IMR-90 (cell line): ENCODE measurements around the gene ZRANB3. TPM values are rescaled to one million over a fixed set of nuclear protein-coding genes. Genes with fewer than 3 reads are reported as not detected.

Experiments used
- ATAC-seq: fragments of 200-7000 bp; cut with Tn5 transposase; 2 replicates; pipeline ENCODE4 v1.9.1; 2020; ENCODE audit warnings: low read depth, mild to moderate bottlenecking, moderate library complexity
- BruUV-seq: library from RNA; stranded (reverse); fragments of 400-500 nt; replicated peaks from 2 replicates; lab custom pipeline; 2021; lab: Mats Ljungman, UMichigan
- CTCF ChIA-PET: fragments of 300-600 bp; formaldehyde crosslinking; extraction: SDS; loops from one replicate; lab custom pipeline; 2021; ENCODE audit warnings: antibody characterized with exemption; lab: Yijun Ruan, JAX
- POLR2A ChIA-PET: fragments of 300-600 bp; sonication (Branson Sonifier 250); formaldehyde crosslinking; loops from one replicate; lab custom pipeline; 2022; ENCODE audit warnings: antibody characterized with exemption; ENCODE audit not compliant: unreplicated experiment; lab: Charles Lee
- DNase-seq: peaks from one replicate; pipeline ENCODE4 v3.0.0; 2013
- H2AFZ ChIP-seq: replicated peaks from 2 replicates; pipeline ENCODE3; 2013; ENCODE audit warnings: low read length, mild to moderate bottlenecking; ENCODE audit not compliant: poor library complexity
- H2AK5ac ChIP-seq: 2 replicates; pipeline ENCODE4 v1.6.1; 2013; ENCODE audit warnings: low read depth, low read length, inconsistent platforms
- H2AK9ac ChIP-seq: replicated peaks from 2 replicates; pipeline ENCODE3; 2013; ENCODE audit warnings: mild to moderate bottlenecking, low read depth, low read length, moderate library complexity; ENCODE audit not compliant: poor library complexity
- H2BK120ac ChIP-seq: 2 replicates; pipeline ENCODE4 v1.6.1; 2013; ENCODE audit warnings: low read depth, low read length, inconsistent platforms
- H2BK15ac ChIP-seq: 3 replicates; pipeline ENCODE4 v1.6.1; 2013; ENCODE audit warnings: low read depth, low read length, inconsistent platforms
- H2BK20ac ChIP-seq: 2 replicates; pipeline ENCODE4 v1.6.1; 2013; ENCODE audit warnings: low read depth, mild to moderate bottlenecking, inconsistent platforms, low read length, moderate library complexity
- H2BK5ac ChIP-seq: 2 replicates; pipeline ENCODE4 v1.6.1; 2013; ENCODE audit warnings: mild to moderate bottlenecking, low read depth, low read length, inconsistent platforms; ENCODE audit not compliant: poor library complexity, severe bottlenecking
- H3K14ac ChIP-seq: replicated peaks from 2 replicates; pipeline ENCODE4 v1.6.1; 2013; ENCODE audit warnings: low read depth, low read length, inconsistent platforms
- H3K18ac ChIP-seq: 2 replicates; pipeline ENCODE4 v1.6.1; 2013; ENCODE audit warnings: low read depth, low read length, control low read depth
- H3K23ac ChIP-seq: 2 replicates; pipeline ENCODE4 v1.6.1; 2013; ENCODE audit warnings: low read depth, low read length, inconsistent platforms
- H3K27ac ChIP-seq: 2 replicates; pipeline ENCODE4 v1.5.1; 2013; ENCODE audit warnings: mild to moderate bottlenecking, control low read depth, low read length; ENCODE audit not compliant: insufficient read depth
- H3K27me3 ChIP-seq: 2 replicates; pipeline ENCODE4 v1.6.1; 2013; ENCODE audit warnings: low read length; ENCODE audit not compliant: control insufficient read depth, insufficient read depth
- H3K36me3 ChIP-seq: 2 replicates; pipeline ENCODE4 v1.6.1; 2013; ENCODE audit warnings: low read length, mixed read lengths; ENCODE audit not compliant: control insufficient read depth, insufficient read depth
- H3K4ac ChIP-seq: 2 replicates; pipeline ENCODE4 v1.6.1; 2013; ENCODE audit warnings: low read depth, low read length, inconsistent platforms
- H3K4me1 ChIP-seq: 2 replicates; pipeline ENCODE4 v1.6.1; 2013; ENCODE audit warnings: low read length, mixed read lengths; ENCODE audit not compliant: control insufficient read depth, insufficient read depth
- H3K4me2 ChIP-seq: 2 replicates; pipeline ENCODE4 v1.6.1; 2013; ENCODE audit warnings: low read depth, mild to moderate bottlenecking, control low read depth, low read length, moderate library complexity
- H3K4me3 ChIP-seq: 2 replicates; pipeline ENCODE4 v1.5.1; 2013; ENCODE audit warnings: low read depth, mild to moderate bottlenecking, control low read depth, low read length, moderate library complexity; ENCODE audit not compliant: insufficient read depth
- H3K56ac ChIP-seq: 2 replicates; pipeline ENCODE4 v1.6.1; 2013; ENCODE audit warnings: low read length, inconsistent platforms; ENCODE audit not compliant: insufficient read depth; ENCODE audit errors: extremely low read depth
- H3K79me1 ChIP-seq, 2 experiments: 2 replicates each; pipeline ENCODE4 v1.6.1; 2013; ENCODE audit warnings: low read length in 2 of 2, inconsistent platforms in 1 of 2, low read depth in 1 of 2
- H3K9ac ChIP-seq: 2 replicates; pipeline ENCODE4 v1.6.1; 2013; ENCODE audit warnings: low read depth, low read length, control low read depth
- H3K9me1 ChIP-seq: 2 replicates; pipeline ENCODE4 v1.6.1; 2013; ENCODE audit warnings: low read length, inconsistent platforms; ENCODE audit not compliant: insufficient read depth
- H3K9me3 ChIP-seq: 2 replicates; pipeline ENCODE4 v1.6.1; 2013; ENCODE audit warnings: low read length; ENCODE audit not compliant: control insufficient read depth, insufficient read depth
- H4K20me1 ChIP-seq: 2 replicates; pipeline ENCODE4 v1.6.1; 2013; ENCODE audit warnings: low read length, inconsistent platforms; ENCODE audit not compliant: insufficient read depth
- H4K5ac ChIP-seq: 2 replicates; pipeline ENCODE4 v1.6.1; 2013; ENCODE audit warnings: mild to moderate bottlenecking, low read depth, low read length, control low read depth
- H4K8ac ChIP-seq, 2 experiments: 2 replicates each; pipeline ENCODE4 v1.6.1; 2013; ENCODE audit warnings: low read depth in 2 of 2, low read length in 2 of 2, control low read depth in 1 of 2, inconsistent platforms in 1 of 2
- H4K91ac ChIP-seq: 2 replicates; pipeline ENCODE4 v1.6.1; 2013; ENCODE audit warnings: low read depth, low read length, inconsistent platforms; ENCODE audit not compliant: insufficient read depth
- BHLHE40 ChIP-seq: fragments of 150-350 bp; IDR thresholded peaks from 2 replicates; pipeline ENCODE4 v1.6.1; 2016; ENCODE audit warnings: mild to moderate bottlenecking, low read depth, low read length
- CEBPB ChIP-seq: IDR thresholded peaks from 2 replicates; pipeline ENCODE4 v1.6.1; 2012; ENCODE audit warnings: low read depth, low read length, improper control_type of control experiment
- CHD1 ChIP-seq: IDR thresholded peaks from 2 replicates; pipeline ENCODE4 v1.6.1; 2012; ENCODE audit warnings: low read depth, low read length, improper control_type of control experiment
- FOS ChIP-seq: fragments of 150-350 bp; IDR thresholded peaks from 2 replicates; pipeline ENCODE4 v1.6.1; 2016; ENCODE audit warnings: low read depth, low read length
- MAFK ChIP-seq: IDR thresholded peaks from 2 replicates; pipeline ENCODE4 v1.6.1; 2012; ENCODE audit warnings: low read depth, low read length, improper control_type of control experiment
- MAZ ChIP-seq: IDR thresholded peaks from 2 replicates; pipeline ENCODE4 v1.6.1; 2012; ENCODE audit warnings: low read depth, mild to moderate bottlenecking, low read length, improper control_type of control experiment, moderate library complexity, borderline replicate concordance
- MXI1 ChIP-seq: IDR thresholded peaks from 2 replicates; pipeline ENCODE4 v1.6.1; 2012; ENCODE audit warnings: low read depth, mild to moderate bottlenecking, low read length, moderate library complexity, borderline replicate concordance
- NFE2L2 ChIP-seq: fragments of 150-350 bp; IDR thresholded peaks from 2 replicates; pipeline ENCODE4 v1.6.1; 2016; ENCODE audit warnings: low read depth, mild to moderate bottlenecking, low read length
- RAD21 ChIP-seq: IDR thresholded peaks from 2 replicates; pipeline ENCODE4 v1.6.1; 2012; ENCODE audit warnings: low read length, improper control_type of control experiment
- RFX5 ChIP-seq: IDR thresholded peaks from 2 replicates; pipeline ENCODE4 v1.8.0; 2012; ENCODE audit warnings: low read depth, mild to moderate bottlenecking, low read length, moderate library complexity
- WGBS, 2 experiments: methylation state at CpG; one replicate each; pipeline versions ENCODE4 v1.1.5 to v1.1.7; 2013; ENCODE audit warnings: missing lambda C conversion rate in 2 of 2; ENCODE audit not compliant: insufficient read length in 1 of 2; ENCODE audit errors: extremely low coverage in 2 of 2; 5-methylcytosine and 5-hydroxymethylcytosine counted together
- dilution Hi-C: fragments of 300-500 bp; cut with HindIII; formaldehyde crosslinking; loops from one replicate; pipeline ENCODE4 v1.14.3; 2018; ENCODE audit warnings: low sequenced_read_pairs; ENCODE audit not compliant: unreplicated experiment
- in situ Hi-C: fragments of 300-500 bp; cut with MboI; formaldehyde crosslinking; loops from 3 replicates; pipeline ENCODE4 v1.14.3; 2019; ENCODE audit warnings: low sequenced_read_pairs, inconsistent platforms, mixed read lengths
- intact Hi-C: fragments of 100-400 bp; cut with micrococcal nuclease; formaldehyde crosslinking; loops from 2 replicates; pipeline ENCODE4 v1.10.0; 2022
- polyA plus RNA-seq, 3 experiments: library from polyadenylated mRNA; depleted of rRNA; stranded (reverse); fragments of >200 nt; gene quantifications; 2 replicates each; pipeline ENCODE4 v1.2.3, GENCODE V29; 2012; ENCODE audit warnings: low replicate concordance in 1 of 3
- total RNA-seq: library from RNA; depleted of rRNA; stranded (reverse); fragments of >200 nt; gene quantifications from 2 replicates; pipeline ENCODE4 v1.2.3, GENCODE V29; 2012
- TF ChIP-seq, protein P1 (sequence below): fragments of 150-350 bp; IDR thresholded peaks from 2 replicates; pipeline ENCODE4 v1.6.1; 2016; ENCODE audit warnings: low read depth, mild to moderate bottlenecking, low read length, moderate library complexity, borderline replicate concordance
- TF ChIP-seq, protein P2 (sequence below): fragments of 150-350 bp; IDR thresholded peaks from 2 replicates; pipeline ENCODE4 v1.6.1; 2017; ENCODE audit warnings: mild to moderate bottlenecking, antibody characterized with exemption, low read length, low read depth

ZRANB3 gene
- total and polyA plus RNA-seq, 2 of the 4 experiments (the other 2 are of a cell fraction): 3.4 to 9.3 TPM

DNA sequence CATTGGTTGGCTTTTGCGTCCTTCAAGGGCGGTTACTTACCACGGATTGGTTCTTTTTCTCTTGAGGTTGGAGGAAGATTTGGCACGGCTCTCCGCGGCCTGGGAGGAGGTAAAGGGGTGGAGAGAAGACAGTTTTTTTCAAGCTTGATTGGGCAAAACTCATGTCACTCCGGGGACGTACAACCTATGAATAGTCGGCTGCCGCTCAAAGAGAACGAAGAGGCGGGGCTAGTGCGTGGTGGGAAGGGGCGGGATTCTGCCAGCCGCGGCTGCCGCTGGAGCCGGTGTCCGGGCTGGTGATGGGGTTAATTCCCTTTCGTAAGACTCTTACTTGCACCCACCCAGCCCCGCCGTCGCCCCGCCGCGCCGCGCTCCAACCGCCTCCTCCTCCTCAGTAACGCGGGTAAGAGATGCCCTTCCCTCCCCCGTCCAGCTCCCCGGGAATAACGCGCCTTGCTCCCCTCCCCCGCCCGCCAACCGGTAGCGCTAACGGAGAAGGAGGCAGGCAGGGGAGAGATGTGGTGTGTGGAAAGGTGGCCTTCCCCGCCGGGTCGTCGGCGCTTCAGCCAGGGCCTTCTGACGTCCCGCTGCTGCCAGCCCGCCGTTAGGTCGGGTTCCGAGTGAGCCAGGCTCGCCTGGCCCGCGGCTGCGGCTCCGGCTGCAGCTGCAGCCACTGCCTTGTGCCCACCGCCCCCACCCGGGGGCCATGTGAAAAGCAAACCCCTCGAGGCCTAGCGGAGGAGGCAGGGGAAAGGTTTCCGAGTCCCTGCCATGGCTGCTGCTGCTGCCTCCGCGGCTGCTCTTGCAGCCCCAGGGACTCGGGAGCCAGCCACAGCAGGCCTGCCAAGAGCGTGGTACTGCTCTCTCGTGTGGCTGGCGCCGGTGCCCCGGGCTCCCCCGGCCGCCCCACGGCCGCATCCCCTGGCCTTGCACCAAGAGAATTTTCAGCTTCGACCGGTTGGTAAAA lies 496 bp upstream of the ZRANB3 start, which contains the start of gene R3HDM1 (continued):
- no peak; the same call in 1 of the 2 replicates for TF ChIP-seq MAZ
- TF ChIP-seq MXI1: peak; percentile 31; the same call in 1 of the 2 replicates
- no peak for TF ChIP-seq CHD1

DNA sequence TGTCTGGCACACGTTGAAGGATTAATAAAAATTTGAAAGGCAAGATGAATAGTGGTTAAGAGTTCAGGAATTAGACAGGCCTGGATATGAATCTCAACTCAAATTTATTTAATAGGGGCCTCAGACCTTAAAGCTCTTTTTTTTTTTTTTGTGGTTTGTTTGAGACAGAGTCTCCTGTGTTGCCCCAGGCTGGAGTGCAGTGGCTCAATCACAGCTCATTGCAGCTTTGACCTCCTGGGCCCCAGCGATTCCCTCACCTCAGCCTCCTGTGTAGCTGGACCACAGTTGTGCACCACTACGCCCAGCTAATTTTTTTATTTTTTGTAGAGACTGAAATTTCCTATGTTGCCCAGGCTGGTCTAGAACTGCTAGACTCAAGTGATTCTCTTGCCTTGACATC lies 3.0 kb downstream of the ZRANB3 start:
- Histone ChIP-seq H2AK5ac (no peak overlapping the region), H3K4me2 (no peak overlapping the region), H3K14ac (no peak overlapping the region), H2BK15ac (no peak overlapping the region), H2BK20ac (no peak overlapping the region), H3K4me1 (no peaks in the 10 kb centered on the region), H3K27ac (no peak overlapping the region), H3K9ac (no peak overlapping the region), H4K5ac (no peak overlapping the region), H3K18ac (no peak overlapping the region), H2AK9ac (no peak overlapping the region), H4K8ac (no peak overlapping the region), H3K27me3 (no peaks in the 10 kb centered on the region), H3K23ac (no peak overlapping the region), H3K9me3 (no peaks in the 10 kb centered on the region), H3K4ac (no peak overlapping the region), H2BK120ac (no peak overlapping the region), H4K20me1 (no peaks in the 10 kb centered on the region), H2BK5ac (no peak overlapping the region), H3K79me1 (peaks cover 12 to 17% of the 10 kb centered on the region in 2 experiments; a peak in 2 of 4 replicates), H3K9me1 (no peaks in the 10 kb centered on the region), H3K56ac (no peak overlapping the region), H4K91ac (no peak overlapping the region), H3K36me3 (no peaks in the 10 kb centered on the region), H2AFZ (no peak overlapping the region), H3K4me3 (no peak overlapping the region)
- intact Hi-C loops (no loop called here), in situ Hi-C loops (no loop called here), dilution Hi-C loops (no loop called here)
- POLR2A ChIA-PET: no interaction called here
- CTCF ChIA-PET: interaction anchor here (0.6 kb wide), 1 partner anchor 29 kb away, joined by 3 read pairs; no protein-coding TSS in a partner anchor
- DNase-seq (no peak), ATAC-seq (no peak)
- BruUV-seq: no TSS peak
- WGBS, 2 experiments: no CpG with 5 or more reads among the region's 3 CpGs
- no peak for TF ChIP-seq FOS
- TF ChIP-seq, protein P1, sequence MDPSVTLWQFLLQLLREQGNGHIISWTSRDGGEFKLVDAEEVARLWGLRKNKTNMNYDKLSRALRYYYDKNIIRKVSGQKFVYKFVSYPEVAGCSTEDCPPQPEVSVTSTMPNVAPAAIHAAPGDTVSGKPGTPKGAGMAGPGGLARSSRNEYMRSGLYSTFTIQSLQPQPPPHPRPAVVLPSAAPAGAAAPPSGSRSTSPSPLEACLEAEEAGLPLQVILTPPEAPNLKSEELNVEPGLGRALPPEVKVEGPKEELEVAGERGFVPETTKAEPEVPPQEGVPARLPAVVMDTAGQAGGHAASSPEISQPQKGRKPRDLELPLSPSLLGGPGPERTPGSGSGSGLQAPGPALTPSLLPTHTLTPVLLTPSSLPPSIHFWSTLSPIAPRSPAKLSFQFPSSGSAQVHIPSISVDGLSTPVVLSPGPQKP: no peak
- no peak for TF ChIP-seq MXI1
- no peak for TF ChIP-seq BHLHE40
- no peak for TF ChIP-seq CHD1
- TF ChIP-seq RAD21: no peak
- no peak for TF ChIP-seq RFX5
- no peak for TF ChIP-seq CEBPB
- no peak for TF ChIP-seq NFE2L2
- TF ChIP-seq, protein P2, sequence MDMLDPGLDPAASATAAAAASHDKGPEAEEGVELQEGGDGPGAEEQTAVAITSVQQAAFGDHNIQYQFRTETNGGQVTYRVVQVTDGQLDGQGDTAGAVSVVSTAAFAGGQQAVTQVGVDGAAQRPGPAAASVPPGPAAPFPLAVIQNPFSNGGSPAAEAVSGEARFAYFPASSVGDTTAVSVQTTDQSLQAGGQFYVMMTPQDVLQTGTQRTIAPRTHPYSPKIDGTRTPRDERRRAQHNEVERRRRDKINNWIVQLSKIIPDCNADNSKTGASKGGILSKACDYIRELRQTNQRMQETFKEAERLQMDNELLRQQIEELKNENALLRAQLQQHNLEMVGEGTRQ: no peak
- TF ChIP-seq MAFK: no peak
- no peak for TF ChIP-seq MAZ
